ENCODE data around the gene ARPC1B.
A peak's percentile ranks its signal among the peaks of the same experiment; 100 is the strongest.
"Not testable (repeated sequence)": the region's sequence is repeated elsewhere in the genome, so short reads cannot be mapped to it uniquely, and the experiment has no call there.

ARPC1B gene

DNA sequence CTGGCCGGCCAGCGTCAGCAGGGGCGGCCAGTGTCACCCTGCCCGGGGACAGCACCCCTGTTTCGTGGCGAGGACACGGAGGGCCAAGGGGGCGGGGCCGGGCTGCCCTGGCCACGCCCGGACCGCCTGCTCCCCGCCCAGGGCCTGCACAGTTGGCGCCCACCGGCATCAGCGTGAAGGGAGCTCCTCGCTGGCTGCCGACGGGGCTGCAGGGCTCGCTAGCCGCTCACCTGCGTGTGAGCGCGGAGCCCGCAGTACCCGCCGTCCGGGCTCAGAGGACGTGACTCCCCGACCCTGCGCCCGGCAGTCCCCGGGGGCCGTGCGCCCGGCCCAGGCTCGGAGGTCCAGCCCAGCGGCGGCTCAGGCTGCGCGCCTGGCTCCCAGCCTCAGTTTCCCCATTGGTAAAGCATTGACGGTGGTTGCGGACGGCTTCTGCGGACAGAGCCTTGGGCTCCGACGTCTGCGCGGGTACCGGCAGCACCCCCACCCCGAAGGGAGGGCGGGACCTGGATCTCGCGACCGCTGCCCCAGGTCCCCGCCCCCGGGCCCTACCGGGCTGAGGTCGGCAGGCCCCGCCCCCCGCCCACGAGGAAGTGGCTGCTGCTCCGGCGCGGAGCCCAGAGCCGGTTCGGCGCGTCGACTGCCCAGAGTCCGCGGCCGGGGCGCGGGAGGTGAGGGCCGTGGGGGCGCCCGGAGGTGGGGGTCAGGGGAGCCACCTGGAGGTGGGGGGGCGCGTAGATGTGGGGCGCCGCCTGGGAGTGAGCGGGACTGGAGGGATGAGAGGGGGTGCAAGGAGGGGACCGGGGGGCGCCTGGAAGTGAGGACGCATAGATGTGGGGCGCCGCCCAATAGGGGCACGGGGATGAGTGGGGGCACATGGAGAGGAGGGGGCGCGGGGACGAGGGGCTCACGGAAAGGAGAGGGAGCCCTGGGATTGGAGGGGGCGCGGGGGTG is at the start of gene ARPC1B:
Gene ARPC1B, plus strand, starts transcription at position 620 of the 954 bp plus-strand sequence. CDS start 10,985 bp downstream, outside the sequence.
- DNase-seq (ENCODE audit: low spot score): peak; percentile 94

GRCh38 chr7:99325001-99325493 is 49.5 kb upstream of the ARPC1B start:
- no peak for DNase-seq (ENCODE audit: low spot score)

- peak; percentile 99 for DNase-seq (ENCODE audit: low spot score)
These were observed 48.7 kb upstream of the ARPC1B start, which contains the start of gene ARPC1A for GRCh38 chr7:99325592-99326407. TSS of gene ARPC1A (plus strand) at chr7:99325898. CDS start at chr7:99333354, 7,456 bp downstream.

DNA sequence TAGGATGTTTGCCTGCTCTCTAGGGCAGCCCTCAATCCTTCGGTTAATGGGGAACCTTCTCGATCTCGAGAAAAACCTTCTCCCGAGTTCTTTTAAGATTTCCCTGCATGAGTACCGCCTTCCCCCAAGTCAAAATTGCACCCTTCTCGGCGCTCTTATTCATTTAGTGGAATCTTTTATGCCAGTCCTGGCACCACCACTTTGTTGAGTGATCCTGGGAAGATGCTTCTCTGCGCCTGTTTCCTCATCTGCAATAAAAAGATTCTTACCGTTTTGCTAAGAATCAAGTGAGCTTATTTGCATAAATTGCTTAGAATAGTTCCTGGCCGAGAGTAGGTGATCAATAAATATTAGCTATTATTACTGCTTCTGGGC is 48.1 kb upstream of the ARPC1B start:
- no peak for DNase-seq (ENCODE audit: low spot score)

DNA sequence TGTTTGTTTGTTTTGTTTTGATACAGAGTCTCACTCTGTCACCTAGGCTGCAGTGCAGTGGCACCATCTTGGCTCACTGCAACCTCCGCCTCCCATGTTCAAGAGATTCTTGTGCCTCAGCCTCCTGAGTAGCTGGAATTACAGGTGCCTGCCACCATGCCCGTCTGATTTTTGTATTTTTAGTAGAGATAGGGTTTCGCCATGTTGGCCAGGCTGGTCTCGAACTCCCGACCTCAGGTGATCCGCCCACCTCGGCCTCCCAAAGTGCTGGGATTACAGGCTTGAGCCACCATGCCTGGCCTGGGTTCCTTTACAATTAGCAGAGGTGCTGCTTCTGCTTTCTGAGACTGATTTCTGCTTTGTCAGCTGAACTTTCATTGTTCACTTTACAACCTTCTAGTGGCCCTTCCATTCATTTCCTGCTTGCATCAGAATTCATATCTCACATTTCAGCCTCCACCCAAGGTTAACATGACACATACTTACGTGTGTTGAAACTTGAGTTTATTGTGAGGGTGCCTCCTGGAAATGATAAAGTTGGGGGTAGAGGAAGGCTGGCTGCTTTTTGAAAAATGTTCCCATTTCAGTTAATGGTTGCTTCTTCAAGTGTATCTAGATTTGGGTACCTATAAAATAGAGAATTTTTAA is 44.1 kb upstream of the ARPC1B start:
- DNase-seq (ENCODE audit: low spot score): peak; percentile 67

DNA sequence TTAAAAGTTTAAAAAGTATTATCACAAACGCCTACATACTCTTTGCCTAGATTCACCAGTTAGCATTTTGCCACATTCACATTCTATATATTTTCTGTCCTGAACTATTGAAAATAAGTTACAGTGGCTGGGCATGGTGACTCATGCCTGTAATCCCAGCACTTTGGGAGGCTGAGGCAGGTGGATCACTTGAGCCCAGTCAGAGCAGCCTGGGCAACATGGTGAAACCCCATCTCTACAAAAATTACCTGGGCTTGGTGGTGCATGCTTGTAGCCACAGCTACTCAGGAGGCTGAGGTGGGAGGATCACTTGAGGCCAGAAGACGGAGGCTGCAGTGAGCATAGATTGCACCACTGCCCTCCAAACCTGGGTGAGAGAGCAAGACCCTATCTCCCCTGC is 43.5 kb upstream of the ARPC1B start:
- no peak for DNase-seq (ENCODE audit: low spot score)

DNA sequence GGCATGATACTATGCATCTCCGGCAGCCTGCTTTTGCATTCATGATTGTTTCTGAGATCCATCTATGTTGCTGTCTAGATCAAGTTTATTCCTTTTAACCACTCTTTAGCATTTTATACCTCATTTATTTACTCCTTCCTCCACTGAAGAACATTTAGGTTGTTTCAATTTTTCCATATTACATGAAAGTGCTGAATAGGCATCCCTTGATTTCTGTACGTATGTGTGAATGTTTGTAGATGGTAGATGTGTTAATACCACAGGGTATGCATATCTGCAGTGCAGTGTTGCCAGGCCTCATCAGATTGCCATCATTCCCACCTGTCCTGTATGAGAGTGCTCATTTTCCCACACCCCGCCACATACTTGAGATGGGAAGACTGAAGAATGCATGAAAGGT is 34.9 kb upstream of the ARPC1B start:
- no peak for DNase-seq (ENCODE audit: low spot score)

- no peak for DNase-seq (ENCODE audit: low spot score)
These were observed 33.9 kb upstream of the ARPC1B start for GRCh38 chr7:99340659-99341058.

DNA sequence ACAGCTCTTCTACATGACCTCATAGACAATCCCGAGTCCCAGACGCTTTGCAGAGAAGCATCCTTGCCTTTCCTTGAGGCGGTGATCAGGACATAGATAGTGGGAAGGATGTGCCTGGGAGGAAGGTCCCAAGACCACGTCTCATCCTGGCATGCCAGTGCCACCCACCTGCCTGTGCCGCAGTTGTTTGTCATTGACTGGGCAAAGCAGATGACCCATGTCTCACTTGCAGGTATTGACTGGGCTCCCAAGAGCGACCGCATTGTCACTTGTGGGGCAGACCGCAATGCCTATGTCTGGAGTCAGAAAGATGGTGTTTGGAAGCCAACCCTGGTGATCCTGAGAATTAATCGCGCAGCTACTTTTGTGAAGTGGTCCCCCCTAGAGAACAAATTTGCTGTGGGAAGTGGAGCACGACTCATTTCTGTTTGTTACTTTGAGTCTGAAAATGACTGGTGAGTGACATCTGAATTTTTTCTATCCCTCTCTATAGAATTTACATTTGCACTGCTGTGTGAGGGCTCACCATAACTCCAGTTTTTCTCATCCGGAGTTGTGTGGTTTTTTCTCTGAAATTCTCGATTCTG is 30.4 kb upstream of the ARPC1B start:
- DNase-seq (ENCODE audit: low spot score): no peak

DNA sequence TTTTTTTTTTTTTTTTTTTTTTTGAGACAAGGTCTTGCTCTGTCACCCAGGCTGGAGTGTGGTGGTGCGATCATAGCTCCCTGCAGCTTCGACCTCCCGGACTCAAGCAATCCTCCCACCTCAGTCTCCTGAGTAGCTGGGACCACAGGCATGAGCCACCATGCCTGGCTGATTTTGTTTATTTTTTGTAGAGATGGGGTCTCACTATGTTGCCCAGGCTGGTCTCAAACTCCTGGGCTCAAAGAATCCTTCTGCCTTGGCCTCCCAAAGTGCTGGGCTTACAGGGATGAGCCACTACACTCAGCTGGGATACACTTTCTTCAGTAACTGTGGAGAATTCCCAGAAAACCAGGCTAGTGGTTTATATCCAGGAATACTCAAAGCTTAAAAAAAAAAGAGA is 23.9 kb upstream of the ARPC1B start:
- not testable (repeated sequence) for DNase-seq (ENCODE audit: low spot score)

DNA sequence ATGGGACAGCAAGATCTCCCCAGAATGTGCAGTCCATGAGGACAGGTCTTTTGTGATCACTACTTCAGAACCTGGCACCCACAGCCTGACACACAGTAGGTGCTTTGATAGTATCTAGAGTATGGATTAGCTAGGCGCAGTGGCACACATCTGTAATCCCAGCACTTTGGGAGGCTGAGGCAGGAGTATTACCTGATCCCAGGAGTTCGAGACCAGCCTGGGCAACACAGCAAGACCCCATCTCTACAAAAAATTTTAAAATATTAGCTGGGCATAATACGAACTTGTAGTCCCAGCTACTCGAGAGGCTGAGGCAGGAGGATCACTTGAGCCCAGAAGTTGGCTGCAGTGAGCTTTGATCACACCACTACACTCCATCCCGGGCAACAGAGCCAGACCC is 22.3 kb upstream of the ARPC1B start:
- DNase-seq (ENCODE audit: low spot score): no peak

GRCh38 chr7:99355098-99355497 is 19.4 kb upstream of the ARPC1B start:
- DNase-seq (ENCODE audit: low spot score): no peak

GRCh38 chr7:99357701-99358490 is 16.6 kb upstream of the ARPC1B start:
- DNase-seq (ENCODE audit: low spot score): no peak

- not testable (repeated sequence) for DNase-seq (ENCODE audit: low spot score)
These were observed 16.0 kb upstream of the ARPC1B start for GRCh38 chr7:99358521-99358920.

DNA sequence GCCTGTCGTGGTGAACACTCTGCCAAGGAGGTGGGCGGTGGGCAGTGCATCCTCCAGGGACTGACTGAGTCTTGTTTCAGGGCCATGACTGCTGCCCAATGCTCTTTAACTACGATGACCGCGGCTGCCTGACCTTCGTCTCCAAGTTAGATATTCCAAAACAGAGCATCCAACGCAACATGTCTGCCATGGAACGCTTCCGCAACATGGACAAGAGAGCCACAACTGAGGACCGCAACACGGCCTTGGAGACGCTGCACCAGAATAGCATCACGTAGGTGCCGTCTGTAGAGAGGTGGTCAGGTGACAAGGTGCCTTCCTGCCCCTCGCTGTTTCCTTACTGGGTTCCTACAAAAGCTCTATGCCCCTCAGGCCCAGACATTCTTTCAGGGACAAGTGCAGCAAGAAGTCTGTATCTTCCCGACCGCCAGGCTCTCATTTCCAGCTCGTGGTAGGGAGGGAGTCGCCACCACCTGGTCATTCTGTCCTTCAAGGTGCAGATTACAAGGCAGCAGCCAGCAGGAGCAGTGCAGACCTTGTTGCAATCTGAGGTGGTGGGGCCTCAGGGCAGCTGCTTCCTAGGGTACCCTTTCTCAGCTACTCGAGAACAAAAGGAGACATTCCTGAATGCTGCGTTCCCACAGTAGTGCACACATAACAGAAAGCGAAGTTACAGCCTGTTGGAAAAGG is 14.9 kb upstream of the ARPC1B start:
- no peak for DNase-seq (ENCODE audit: low spot score)

- peak; percentile 82 for DNase-seq (ENCODE audit: low spot score)
These were observed 11.7 kb upstream of the ARPC1B start for GRCh38 chr7:99362801-99363200.

DNA sequence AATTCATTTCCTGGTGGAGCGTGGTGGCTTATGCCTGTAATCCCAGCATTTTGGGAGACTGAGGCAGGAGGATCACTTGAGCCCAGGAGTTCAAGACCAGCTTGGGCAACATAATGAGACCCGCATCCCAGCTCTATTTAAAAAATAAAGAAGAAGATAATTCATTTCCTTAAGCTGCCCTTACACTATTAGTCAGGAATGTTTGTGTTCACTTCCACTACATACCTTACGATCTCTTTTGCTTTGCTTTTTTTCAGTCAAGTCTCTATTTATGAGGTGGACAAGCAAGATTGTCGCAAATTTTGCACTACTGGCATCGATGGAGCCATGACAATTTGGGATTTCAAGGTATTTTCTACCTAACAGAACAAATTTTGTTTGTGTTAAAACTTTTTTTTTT is 11.2 kb upstream of the ARPC1B start:
- DNase-seq (ENCODE audit: low spot score): no peak

GRCh38 chr7:99365318-99366141 is 9.0 kb upstream of the ARPC1B start:
- DNase-seq (ENCODE audit: low spot score): no peak

DNA sequence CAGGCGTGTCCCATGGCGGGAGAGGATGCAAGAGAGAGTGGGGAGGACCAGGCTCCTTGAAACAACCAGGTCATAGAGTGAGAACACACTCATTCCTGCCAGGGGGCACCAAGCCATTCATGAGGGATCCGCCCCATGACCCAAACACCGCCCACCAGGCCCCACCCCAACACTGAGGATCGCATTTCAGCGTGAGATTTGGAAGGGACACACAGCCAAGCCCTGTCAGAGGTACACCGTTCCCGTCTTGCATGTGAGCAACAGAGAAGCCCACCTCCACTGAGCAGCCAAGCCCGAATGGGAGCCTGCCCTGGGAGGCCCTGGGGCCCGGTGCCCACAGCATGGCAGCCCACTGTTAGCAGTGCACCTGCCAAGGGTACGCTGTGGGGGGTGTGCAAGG is 7.9 kb upstream of the ARPC1B start:
- DNase-seq (ENCODE audit: low spot score): no peak

Measured in AG08395 (cell line).